Gastrocnemius medialis (tissue), 4 donors: ENCODE measurements around the gene CHURC1. TPM values are rescaled to one million over a fixed set of nuclear protein-coding genes. Genes with fewer than 3 reads are reported as not detected.

Source experiments
- ATAC-seq, 2 donors: fragments of 150-250 bp; one replicate each; pipeline ENCODE4 v1.9.1; 2016
- DNase-seq, 2 donors: peaks; one replicate each; pipeline ENCODE4 v3.0.0-alpha.2; 2019
- H3K27ac ChIP-seq, 4 donors: fragments of 200-600 bp; sonication (generic); 1 replicate in 1 of 4; 2 replicates in 3 of 4; pipeline ENCODE4 v1.5.1; 2016 to 2018; ENCODE audit warnings: mild to moderate bottlenecking in 2 of 4, moderate library complexity in 1 of 4
- H3K27me3 ChIP-seq, 3 donors: fragments of 200-600 bp; sonication (generic) in 2 of 3; 1 replicate in 1 of 3; 2 replicates in 2 of 3; pipeline versions ENCODE4 v1.5.1 to v1.6.0; 2016 to 2019; ENCODE audit warnings: mild to moderate bottlenecking in 1 of 3, moderate library complexity in 1 of 3
- H3K36me3 ChIP-seq, 2 donors: fragments of 200-600 bp; sonication (generic) in 1 of 2; one replicate each; pipeline ENCODE4 v1.5.1; 2017 to 2018
- H3K4me1 ChIP-seq, 2 donors: fragments of 200-600 bp; sonication (generic) in 1 of 2; one replicate each; pipeline ENCODE4 v1.5.1; 2016 to 2017; ENCODE audit warnings: mild to moderate bottlenecking in 2 of 2
- H3K4me3 ChIP-seq, 4 donors: fragments of 200-600 bp; sonication (generic) in 3 of 4; 1 replicate in 1 of 4; 2 replicates in 3 of 4; pipeline ENCODE4 v1.5.1; 2016 to 2019; ENCODE audit warnings: mild to moderate bottlenecking in 2 of 4
- H3K9me3 ChIP-seq, 3 donors: fragments of 200-600 bp; sonication (generic) in 2 of 3; 1 replicate in 1 of 3; 2 replicates in 2 of 3; pipeline ENCODE4 v1.5.1; 2016 to 2019
- POLR2A ChIP-seq, 2 donors: fragments of 450-650 bp; IDR thresholded peaks; one replicate each; pipeline ENCODE4 v1.6.1; 2017; ENCODE audit warnings: antibody characterized with exemption in 2 of 2, mild to moderate bottlenecking in 2 of 2, moderate library complexity in 2 of 2
- in situ Hi-C, 4 donors: fragments of 200-750 bp; cut with MboI; loops; one replicate each; pipeline versions ENCODE4 v1.15.0 to v1.8.0; 2017; ENCODE audit warnings: low sequenced_read_pairs in 4 of 4
- intact Hi-C: fragments of 100-400 bp; cut with DNase I; formaldehyde crosslinking; loops from one replicate; pipeline ENCODE4 v1.15.1; 2023; ENCODE audit warnings: low total_unique reads
- total RNA-seq, 4 donors: library from RNA; depleted of rRNA; stranded (reverse); fragments of >200 nt; gene quantifications; one replicate each; pipeline versions ENCODE4 v1.1.0 to v1.2.3, GENCODE V29; 2016
- TF ChIP-seq, protein P1 (sequence below), 5 experiments: fragments of 450-650 bp in 3 of 5; fragments of 200-600 bp in 2 of 5; sonication (generic) in 2 of 5; IDR thresholded peaks in 4 of 5; conservative IDR thresholded peaks in 1 of 5; 1 replicate in 4 of 5; 2 replicates in 1 of 5; pipeline ENCODE4 v1.5.1; 2016 to 2019; ENCODE audit warnings: antibody characterized with exemption in 5 of 5, mild to moderate bottlenecking in 3 of 5, moderate library complexity in 3 of 5

CHURC1 gene
- total RNA-seq, 4 donors from 2014 or later: 47.9 to 108 (median 79.6) TPM

- Histone ChIP-seq H3K27ac (peak overlapping the region in 1 of 4 donors; percentile 2), H3K4me3 (no peak overlapping the region), H3K9me3 (no peaks in the 10 kb centered on the region), H3K4me1 (peaks cover 12 to 14% of the 10 kb centered on the region in 2 donors), H3K36me3 (no peaks in the 10 kb centered on the region), H3K27me3 (no peaks in the 10 kb centered on the region)
- TF ChIP-seq, protein P1, sequence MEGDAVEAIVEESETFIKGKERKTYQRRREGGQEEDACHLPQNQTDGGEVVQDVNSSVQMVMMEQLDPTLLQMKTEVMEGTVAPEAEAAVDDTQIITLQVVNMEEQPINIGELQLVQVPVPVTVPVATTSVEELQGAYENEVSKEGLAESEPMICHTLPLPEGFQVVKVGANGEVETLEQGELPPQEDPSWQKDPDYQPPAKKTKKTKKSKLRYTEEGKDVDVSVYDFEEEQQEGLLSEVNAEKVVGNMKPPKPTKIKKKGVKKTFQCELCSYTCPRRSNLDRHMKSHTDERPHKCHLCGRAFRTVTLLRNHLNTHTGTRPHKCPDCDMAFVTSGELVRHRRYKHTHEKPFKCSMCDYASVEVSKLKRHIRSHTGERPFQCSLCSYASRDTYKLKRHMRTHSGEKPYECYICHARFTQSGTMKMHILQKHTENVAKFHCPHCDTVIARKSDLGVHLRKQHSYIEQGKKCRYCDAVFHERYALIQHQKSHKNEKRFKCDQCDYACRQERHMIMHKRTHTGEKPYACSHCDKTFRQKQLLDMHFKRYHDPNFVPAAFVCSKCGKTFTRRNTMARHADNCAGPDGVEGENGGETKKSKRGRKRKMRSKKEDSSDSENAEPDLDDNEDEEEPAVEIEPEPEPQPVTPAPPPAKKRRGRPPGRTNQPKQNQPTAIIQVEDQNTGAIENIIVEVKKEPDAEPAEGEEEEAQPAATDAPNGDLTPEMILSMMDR (IDR thresholded peaks at IDR 0.05 in 4 of 5, conservative IDR thresholded peaks at IDR 0.05 in 1 of 5): no peak
- no peak for TF ChIP-seq POLR2A (IDR thresholded peaks at IDR 0.05)
- peak in 1 of 2 donors; percentile 18 for ATAC-seq
- intact Hi-C loops: no loop called here
- DNase-seq: no peak
- in situ Hi-C loops: no loop called here
Measured at GRCh38 chr14:64958743-64959142, 44.5 kb downstream of the CHURC1 start.

DNA sequence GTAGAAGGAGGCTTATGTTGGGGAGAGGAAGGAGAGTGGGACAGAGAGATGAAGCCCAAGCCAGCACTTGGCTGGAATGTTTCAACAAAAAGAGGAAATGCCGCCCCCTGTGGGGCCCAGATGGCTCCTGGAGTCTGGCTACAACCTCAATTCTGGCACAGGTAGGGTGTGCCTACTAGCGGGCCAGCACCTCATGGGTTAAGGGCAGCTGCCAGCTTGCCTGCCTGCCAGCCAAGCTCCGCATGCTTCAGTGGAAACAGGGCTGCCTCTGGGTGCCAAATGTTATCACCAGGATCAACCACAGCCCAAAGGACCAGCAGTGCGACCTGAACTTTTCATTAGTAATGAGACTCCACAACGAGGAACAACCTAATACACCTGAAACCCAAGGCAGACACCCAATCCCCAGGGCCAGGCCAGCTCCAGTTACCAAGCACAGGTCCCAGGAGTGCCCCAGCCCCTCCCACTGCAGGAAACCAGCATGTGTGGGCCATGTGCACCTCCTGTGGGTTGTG is 46.6 kb downstream of the CHURC1 start:
- no peaks in the 10 kb centered on the region for H3K36me3 ChIP-seq
- TF ChIP-seq, protein P1 (IDR thresholded peaks at IDR 0.05 in 4 of 5, conservative IDR thresholded peaks at IDR 0.05 in 1 of 5): no peak
- TF ChIP-seq POLR2A (IDR thresholded peaks at IDR 0.05): no peak
- H3K27me3 ChIP-seq: no peaks in the 10 kb centered on the region
- intact Hi-C loops: no loop called here
- ATAC-seq: peak; percentile 54 to 60
- peaks cover 8 to 17% of the 10 kb centered on the region in 2 donors for H3K4me1 ChIP-seq
- no peaks in the 10 kb centered on the region for H3K9me3 ChIP-seq
- peak overlapping the region in 1 of 4 donors; percentile 39 for H3K27ac ChIP-seq
- in situ Hi-C loops: no loop called here
- H3K4me3 ChIP-seq: no peak overlapping the region
- peak in 1 of 2 donors; percentile 40 for DNase-seq

DNA sequence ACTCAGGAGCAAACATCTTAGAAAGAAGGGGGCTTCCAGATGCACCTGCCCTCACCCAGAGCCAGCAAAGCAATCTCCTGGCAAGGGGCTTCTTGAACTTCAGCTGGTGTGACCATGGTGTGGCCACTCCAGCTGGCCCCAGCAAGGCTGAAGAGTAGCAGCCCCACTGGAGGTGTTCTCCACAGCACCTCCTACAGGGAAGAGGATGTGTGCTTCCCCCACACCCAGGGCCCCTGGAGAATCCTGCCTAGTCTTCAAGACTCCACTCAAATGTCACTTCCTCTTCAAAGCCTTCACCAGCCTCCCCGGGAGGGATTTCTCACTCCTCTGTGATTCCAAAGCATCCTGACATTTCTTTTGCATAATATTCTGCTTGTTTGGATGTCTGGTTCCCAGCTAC is 49.4 kb downstream of the CHURC1 start:
- H3K4me3 ChIP-seq: no peak overlapping the region

DNA sequence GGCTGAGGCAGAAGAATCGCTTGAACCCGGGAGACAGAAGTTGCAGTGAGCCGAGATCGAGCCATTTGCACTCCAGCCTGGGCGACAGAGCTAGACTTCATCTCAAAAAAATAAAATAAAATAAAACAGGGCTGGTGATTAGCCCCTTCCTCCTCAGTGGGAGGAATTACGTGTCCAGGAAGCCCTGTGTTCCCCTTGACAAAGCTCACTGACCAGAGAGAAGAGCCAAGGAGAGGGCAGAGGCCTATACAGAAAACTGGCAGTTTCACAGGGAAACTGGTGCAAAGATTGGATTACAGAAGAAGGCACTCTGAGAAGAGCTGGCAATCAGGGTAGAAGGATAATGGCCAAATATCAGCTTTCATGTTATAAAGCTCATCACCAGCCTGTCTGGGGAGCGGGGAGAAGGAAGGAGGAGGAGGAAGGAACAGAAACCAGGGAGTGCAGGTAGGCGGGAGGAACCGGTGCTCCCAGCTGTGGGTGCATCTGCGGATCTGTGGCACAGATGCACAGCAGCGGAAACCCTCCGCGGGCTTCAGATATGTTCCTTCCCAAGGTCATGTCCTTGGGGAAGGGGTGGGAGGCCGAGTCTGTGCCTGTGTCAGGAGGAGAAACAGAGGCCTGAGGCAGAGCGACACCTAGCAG is 51.2 kb downstream of the CHURC1 start:
- ATAC-seq (no peak), DNase-seq (no peak)
- no peak overlapping the region for H3K27ac ChIP-seq
- H3K4me3 ChIP-seq: no peak overlapping the region
- no peaks in the 10 kb centered on the region for H3K27me3 ChIP-seq
- no peaks in the 10 kb centered on the region for H3K9me3 ChIP-seq
- H3K36me3 ChIP-seq: no peaks in the 10 kb centered on the region
- TF ChIP-seq, protein P1 (IDR thresholded peaks at IDR 0.05 in 4 of 5, conservative IDR thresholded peaks at IDR 0.05 in 1 of 5): no peak
- TF ChIP-seq POLR2A (IDR thresholded peaks at IDR 0.05): no peak
- peaks cover 8 to 12% of the 10 kb centered on the region in 2 donors for H3K4me1 ChIP-seq
- intact Hi-C loops (no loop called here), in situ Hi-C loops (no loop called here)

More for the DNA sequence above, 49.4 kb downstream of the CHURC1 start:
- no peak overlapping the region for H3K27ac ChIP-seq
- no peaks in the 10 kb centered on the region for H3K27me3 ChIP-seq
- H3K4me1 ChIP-seq: peaks cover 8 to 16% of the 10 kb centered on the region in 2 donors
- no peak for ATAC-seq
- no peak for DNase-seq
- H3K36me3 ChIP-seq: no peaks in the 10 kb centered on the region
- H3K9me3 ChIP-seq: no peaks in the 10 kb centered on the region
- no peak for TF ChIP-seq POLR2A (IDR thresholded peaks at IDR 0.05)
- TF ChIP-seq, protein P1 (IDR thresholded peaks at IDR 0.05 in 4 of 5, conservative IDR thresholded peaks at IDR 0.05 in 1 of 5): no peak
- intact Hi-C loops (no loop called here), in situ Hi-C loops (no loop called here)
